ENCODE results near the gene PPP1R3A. TPM values are rescaled to one million over a fixed set of nuclear protein-coding genes. Genes with fewer than 3 reads are reported as not detected.

Gene PPP1R3A
- total RNA-seq, 1 donor from 2014 or later, result not detected

GRCh38 chr7:113883096-113883495, 35.7 kb downstream of the PPP1R3A start:
- DNase-seq (ENCODE audit: low spot score), result no peak

GRCh38 chr7:113880559-113880958, 38.2 kb downstream of the PPP1R3A start:
- no peak for DNase-seq (ENCODE audit: low spot score)

GRCh38 chr7:113878394-113878992, 40.3 kb downstream of the PPP1R3A start:
- no peak for DNase-seq (ENCODE audit: low spot score)

GRCh38 chr7:113875224-113875623, 43.6 kb downstream of the PPP1R3A start:
- DNase-seq (ENCODE audit: low spot score), result no peak

GRCh38 chr7:113873554-113874151, 45.2 kb downstream of the PPP1R3A start:
- DNase-seq (ENCODE audit: low spot score), result no peak

GRCh38 chr7:113872981-113873380, 45.8 kb downstream of the PPP1R3A start:
- DNase-seq (ENCODE audit: low spot score), result no peak

- no peak for DNase-seq (ENCODE audit: low spot score)
These were observed 51.5 kb downstream of the PPP1R3A start for GRCh38 chr7:113867325-113867724.

- DNase-seq (ENCODE audit: low spot score), result no peak
These were observed 62.8 kb downstream of the PPP1R3A start for GRCh38 chr7:113856010-113856409.

- DNase-seq (ENCODE audit: low spot score), result no peak
These were observed 77.9 kb downstream of the PPP1R3A start for GRCh38 chr7:113840954-113841353.

GRCh38 chr7:113835367-113835766, 83.4 kb downstream of the PPP1R3A start:
- DNase-seq (ENCODE audit: low spot score), result no peak

- no peak for DNase-seq (ENCODE audit: low spot score)
These were observed 86.5 kb downstream of the PPP1R3A start for GRCh38 chr7:113832196-113832745.

- DNase-seq (ENCODE audit: low spot score), result no peak
These were observed 87.3 kb downstream of the PPP1R3A start for GRCh38 chr7:113831556-113831955.

- no peak for DNase-seq (ENCODE audit: low spot score)
These were observed 90.2 kb downstream of the PPP1R3A start for GRCh38 chr7:113828581-113828980.
